ENCODE measurements around the gene ZNF385B.

DNA sequence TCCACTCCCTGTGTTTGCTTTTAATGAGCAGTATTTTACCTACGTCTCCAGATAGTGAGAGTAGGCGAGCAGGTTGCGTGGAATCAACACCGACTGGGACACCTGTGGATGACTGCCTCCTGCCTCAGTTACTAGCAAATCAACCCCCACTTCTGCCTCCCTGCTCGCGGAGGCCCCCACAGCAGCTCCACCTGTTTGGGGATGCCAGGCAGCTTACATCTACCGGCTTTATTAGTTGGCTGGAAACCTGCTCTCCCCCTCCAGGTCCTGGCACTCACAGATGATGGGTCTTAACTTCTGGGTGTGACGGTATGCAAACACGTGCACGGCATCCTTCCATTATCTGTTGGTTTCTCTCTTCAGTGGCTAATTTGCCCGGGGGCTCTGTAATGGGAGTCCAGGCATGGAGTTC lies 432.3 kb downstream of the ZNF385B start:
- TF ChIP-seq, protein P1, sequence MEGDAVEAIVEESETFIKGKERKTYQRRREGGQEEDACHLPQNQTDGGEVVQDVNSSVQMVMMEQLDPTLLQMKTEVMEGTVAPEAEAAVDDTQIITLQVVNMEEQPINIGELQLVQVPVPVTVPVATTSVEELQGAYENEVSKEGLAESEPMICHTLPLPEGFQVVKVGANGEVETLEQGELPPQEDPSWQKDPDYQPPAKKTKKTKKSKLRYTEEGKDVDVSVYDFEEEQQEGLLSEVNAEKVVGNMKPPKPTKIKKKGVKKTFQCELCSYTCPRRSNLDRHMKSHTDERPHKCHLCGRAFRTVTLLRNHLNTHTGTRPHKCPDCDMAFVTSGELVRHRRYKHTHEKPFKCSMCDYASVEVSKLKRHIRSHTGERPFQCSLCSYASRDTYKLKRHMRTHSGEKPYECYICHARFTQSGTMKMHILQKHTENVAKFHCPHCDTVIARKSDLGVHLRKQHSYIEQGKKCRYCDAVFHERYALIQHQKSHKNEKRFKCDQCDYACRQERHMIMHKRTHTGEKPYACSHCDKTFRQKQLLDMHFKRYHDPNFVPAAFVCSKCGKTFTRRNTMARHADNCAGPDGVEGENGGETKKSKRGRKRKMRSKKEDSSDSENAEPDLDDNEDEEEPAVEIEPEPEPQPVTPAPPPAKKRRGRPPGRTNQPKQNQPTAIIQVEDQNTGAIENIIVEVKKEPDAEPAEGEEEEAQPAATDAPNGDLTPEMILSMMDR (IDR thresholded peaks at IDR 0.05): no peak
- TF ChIP-seq EZH2 (IDR thresholded peaks at IDR 0.05): no peak

Measured in neural progenitor cell (in vitro differentiated cells).